ENCODE data around the gene HOXD8.
A peak's percentile ranks its signal among the peaks of the same experiment; 100 is the strongest.

The HOXD8 gene

GRCh38 chr2:176110415-176111308, 18.8 kb upstream of the HOXD8 start:
- Mint-ChIP-seq H3K4me3 (peak overlapping the region in 1 of 2 donors; percentile 42), H3K36me3 (ENCODE audit: insufficient read depth) (peaks cover 42% of the 10 kb centered on the region), H3K4me1 (ENCODE audit: low read depth in 2 of 2) (peaks cover 12 to 14% of the 10 kb centered on the region in 2 donors), H3K27me3 (peaks cover 73 to 86% of the 10 kb centered on the region in 2 donors), H3K27ac (no peak overlapping the region), H3K9me3 (no peaks in the 10 kb centered on the region)
- ATAC-seq (replicated peaks) (no peak), DNase-seq (no peak)

GRCh38 chr2:176111309-176111663, 18.2 kb upstream of the HOXD8 start:
- H3K27me3 Mint-ChIP-seq = peaks cover 73 to 86% of the 10 kb centered on the region in 2 donors
- no peak for DNase-seq
- H3K4me3 Mint-ChIP-seq = peak overlapping the region in 1 of 2 donors; percentile 42
- H3K9me3 Mint-ChIP-seq = no peaks in the 10 kb centered on the region
- peaks cover 39% of the 10 kb centered on the region for H3K36me3 Mint-ChIP-seq (ENCODE audit: insufficient read depth)
- peaks cover 6 to 10% of the 10 kb centered on the region in 2 donors for H3K4me1 Mint-ChIP-seq (ENCODE audit: low read depth in 2 of 2)
- ATAC-seq (replicated peaks) = no peak
- H3K27ac Mint-ChIP-seq = no peak overlapping the region

GRCh38 chr2:176111846-176112374, 17.6 kb upstream of the HOXD8 start:
- Mint-ChIP-seq H3K36me3 (ENCODE audit: insufficient read depth) (peaks cover 42% of the 10 kb centered on the region), H3K4me3 (no peak overlapping the region), H3K4me1 (ENCODE audit: low read depth in 2 of 2) (peaks cover 5 to 7% of the 10 kb centered on the region in 2 donors), H3K27me3 (peaks cover 76 to 86% of the 10 kb centered on the region in 2 donors), H3K9me3 (no peaks in the 10 kb centered on the region), H3K27ac (no peak overlapping the region)
- no peak for ATAC-seq (replicated peaks)
- no peak for DNase-seq

- Mint-ChIP-seq H3K9me3 (no peaks in the 10 kb centered on the region), H3K36me3 (ENCODE audit: insufficient read depth) (peaks cover 48% of the 10 kb centered on the region), H3K27me3 (peaks cover 83 to 90% of the 10 kb centered on the region in 2 donors), H3K4me1 (ENCODE audit: low read depth in 2 of 2) (peaks cover 3 to 7% of the 10 kb centered on the region in 2 donors), H3K27ac (no peak overlapping the region), H3K4me3 (no peak overlapping the region)
- ATAC-seq (replicated peaks) (no peak), DNase-seq (no peak)
Measured at GRCh38 chr2:176112375-176113302, 16.9 kb upstream of the HOXD8 start.

- H3K4me1 Mint-ChIP-seq (ENCODE audit: low read depth in 2 of 2) = peaks cover 7 to 11% of the 10 kb centered on the region in 2 donors
- H3K36me3 Mint-ChIP-seq (ENCODE audit: insufficient read depth) = peaks cover 43% of the 10 kb centered on the region
- H3K27ac Mint-ChIP-seq = no peak overlapping the region
- ATAC-seq (replicated peaks) (no peak), DNase-seq (no peak)
- H3K27me3 Mint-ChIP-seq = peaks cover 90 to 97% of the 10 kb centered on the region in 2 donors
- no peaks in the 10 kb centered on the region for H3K9me3 Mint-ChIP-seq
- no peak overlapping the region for H3K4me3 Mint-ChIP-seq
Measured at GRCh38 chr2:176114120-176114929, 15.2 kb upstream of the HOXD8 start.

- no peak for DNase-seq
Measured at GRCh38 chr2:176114930-176115625, 14.4 kb upstream of the HOXD8 start.

GRCh38 chr2:176115883-176116813, 13.4 kb upstream of the HOXD8 start, which contains the start of gene HOXD10:
TSS of gene HOXD10 (plus strand) at chr2:176116778. CDS start at chr2:176116834, 56 bp downstream.
- Mint-ChIP-seq H3K4me1 (ENCODE audit: low read depth in 2 of 2) (peaks cover 6 to 9% of the 10 kb centered on the region in 2 donors), H3K27me3 (peaks cover 90 to 97% of the 10 kb centered on the region in 2 donors), H3K9me3 (no peaks in the 10 kb centered on the region), H3K4me3 (no peak within 1 kb of the TSS), H3K36me3 (ENCODE audit: insufficient read depth) (peaks cover 43% of the 10 kb centered on the region), H3K27ac (peak within 1 kb of the TSS in 1 of 2 donors; percentile 29)
- DNase-seq (no peak), ATAC-seq (replicated peaks) (no peak)

More at GRCh38 chr2:176114930-176115625, 14.4 kb upstream of the HOXD8 start:
- no peak for ATAC-seq (replicated peaks)
- H3K27ac Mint-ChIP-seq = no peak overlapping the region
- H3K27me3 Mint-ChIP-seq = peaks cover 90 to 97% of the 10 kb centered on the region in 2 donors
- no peak overlapping the region for H3K4me3 Mint-ChIP-seq
- no peaks in the 10 kb centered on the region for H3K9me3 Mint-ChIP-seq
- H3K4me1 Mint-ChIP-seq (ENCODE audit: low read depth in 2 of 2) = peaks cover 7 to 9% of the 10 kb centered on the region in 2 donors
- H3K36me3 Mint-ChIP-seq (ENCODE audit: insufficient read depth) = peaks cover 39% of the 10 kb centered on the region

GRCh38 chr2:176117162-176117822, 12.2 kb upstream of the HOXD8 start:
- Mint-ChIP-seq H3K27ac (peak overlapping the region in 1 of 2 donors; percentile 29), H3K4me3 (no peak overlapping the region)

GRCh38 chr2:176117823-176118371, 11.6 kb upstream of the HOXD8 start:
- Mint-ChIP-seq H3K4me1 (ENCODE audit: low read depth in 2 of 2) (peaks cover 4 to 9% of the 10 kb centered on the region in 2 donors), H3K27me3 (peaks cover 79 to 85% of the 10 kb centered on the region in 2 donors), H3K36me3 (ENCODE audit: insufficient read depth) (peaks cover 38% of the 10 kb centered on the region), H3K27ac (no peak overlapping the region), H3K4me3 (no peak overlapping the region), H3K9me3 (no peaks in the 10 kb centered on the region)
- ATAC-seq (replicated peaks) (no peak), DNase-seq (no peak)

More at GRCh38 chr2:176117162-176117822, 12.2 kb upstream of the HOXD8 start:
- Mint-ChIP-seq H3K4me1 (ENCODE audit: low read depth in 2 of 2) (peaks cover 4 to 9% of the 10 kb centered on the region in 2 donors), H3K27me3 (peaks cover 85 to 91% of the 10 kb centered on the region in 2 donors), H3K9me3 (no peaks in the 10 kb centered on the region), H3K36me3 (ENCODE audit: insufficient read depth) (peaks cover 39% of the 10 kb centered on the region)
- DNase-seq = no peak
- no peak for ATAC-seq (replicated peaks)

- Mint-ChIP-seq H3K27ac (no peak overlapping the region), H3K4me3 (peak overlapping the region; percentile 23 to 29), H3K4me1 (ENCODE audit: low read depth in 2 of 2) (peaks cover 4 to 9% of the 10 kb centered on the region in 2 donors), H3K36me3 (ENCODE audit: insufficient read depth) (peaks cover 41% of the 10 kb centered on the region), H3K9me3 (no peaks in the 10 kb centered on the region), H3K27me3 (peaks cover 77 to 81% of the 10 kb centered on the region in 2 donors)
- ATAC-seq (replicated peaks) (no peak), DNase-seq (no peak)
Measured at GRCh38 chr2:176118601-176119339, 10.7 kb upstream of the HOXD8 start.

Data from effector memory CD8-positive, alpha-beta T cell (primary cell).